ENCODE data around the gene NOL4L.
A peak's percentile ranks its signal among the peaks of the same experiment; 100 is the strongest.
"Not testable (repeated sequence)": the region's sequence is repeated elsewhere in the genome, so short reads cannot be mapped to it uniquely, and the experiment has no call there.

The NOL4L gene

DNA sequence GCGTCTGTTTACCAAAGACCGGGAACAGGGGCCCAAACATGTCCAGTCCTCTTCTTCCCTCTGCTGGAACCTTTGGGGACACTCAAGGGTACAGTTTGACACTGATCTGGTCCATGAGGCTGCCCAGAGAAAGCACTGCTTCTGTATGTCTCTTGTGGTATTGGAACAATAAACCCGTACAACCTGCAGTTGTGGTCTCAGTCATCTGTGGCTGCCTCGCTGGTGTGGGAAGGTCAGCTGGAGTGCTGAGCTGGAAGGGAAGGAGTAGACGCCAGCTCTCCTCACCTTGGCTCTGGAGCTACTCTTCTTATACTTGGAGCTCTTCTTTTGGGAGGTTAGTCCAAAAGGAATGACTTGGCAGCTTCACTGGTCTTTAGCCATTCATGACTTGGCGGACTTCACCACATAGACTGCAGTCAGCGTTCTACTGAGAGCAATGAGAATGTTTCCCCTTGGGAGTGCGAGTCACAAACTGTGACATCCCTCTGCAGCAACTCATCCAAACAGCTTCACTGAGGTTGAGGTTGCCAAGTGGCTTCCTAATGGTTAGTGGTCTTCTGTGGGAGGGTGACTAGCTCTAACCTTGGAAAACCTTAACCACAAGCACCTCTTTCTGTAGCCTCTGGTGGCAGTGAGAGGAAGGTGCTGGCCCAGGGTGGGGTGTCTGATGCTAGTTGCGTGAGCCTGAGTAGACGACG is 145.9 kb downstream of the NOL4L start:
- no peak for DNase-seq

- DNase-seq: no peak
Measured at GRCh38 chr20:32438331-32438858, 146.7 kb downstream of the NOL4L start.

DNA sequence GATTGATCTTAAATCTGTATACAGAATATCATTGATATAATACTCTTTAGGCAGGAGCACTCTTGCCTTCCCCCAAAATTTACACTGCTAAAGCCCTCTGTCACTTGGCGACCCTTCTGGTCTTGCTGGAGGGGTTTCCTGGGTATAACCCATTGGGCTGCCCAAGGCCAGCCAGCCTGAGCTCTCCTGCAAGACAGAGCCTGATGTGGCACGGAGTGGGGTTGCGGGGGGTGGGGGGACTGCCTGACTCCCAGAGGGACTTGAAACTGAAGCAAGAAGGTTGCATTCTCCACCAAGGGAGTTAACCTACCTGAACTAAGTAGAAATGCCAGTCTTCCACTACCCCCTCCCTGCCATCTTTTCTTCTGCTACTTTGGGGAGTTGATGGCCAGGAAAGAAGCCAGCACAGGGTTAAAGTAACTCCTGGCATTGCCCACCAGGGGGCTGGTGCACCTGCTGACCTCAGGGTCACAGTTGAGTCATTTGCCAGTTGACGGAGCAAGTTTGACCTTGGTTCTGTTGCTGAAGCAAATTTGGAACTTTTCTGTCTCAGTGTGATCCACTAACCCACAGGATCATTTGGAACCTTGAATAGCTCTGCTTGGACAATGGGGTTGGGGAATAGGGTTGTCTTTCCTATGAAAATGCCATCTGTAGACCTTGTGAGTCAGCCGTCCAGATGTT is 147.6 kb downstream of the NOL4L start:
- DNase-seq: no peak

DNA sequence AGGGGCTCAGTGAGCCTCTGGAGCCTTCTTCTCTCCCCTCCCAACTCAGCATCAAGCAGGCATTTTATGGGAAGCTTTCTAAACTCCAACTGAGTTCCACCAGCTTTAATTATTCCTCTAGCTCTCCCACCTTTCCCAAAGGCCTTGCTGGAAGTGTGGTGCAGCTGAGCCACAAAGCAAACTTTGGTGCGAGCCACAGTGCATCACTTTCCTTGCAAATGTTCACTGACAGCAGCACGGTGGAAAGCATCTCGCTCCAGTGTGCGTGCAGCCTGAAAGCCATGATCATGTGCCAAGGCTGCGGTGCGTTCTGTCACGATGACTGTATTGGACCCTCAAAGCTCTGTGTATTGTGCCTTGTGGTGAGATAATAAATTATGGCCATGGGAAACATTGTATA is 148.2 kb downstream of the NOL4L start:
- DNase-seq: no peak

GRCh38 chr20:32436142-32436861 is 148.8 kb downstream of the NOL4L start:
- DNase-seq: no peak

- DNase-seq: no peak
Measured at GRCh38 chr20:32435449-32436107, 149.6 kb downstream of the NOL4L start.

DNA sequence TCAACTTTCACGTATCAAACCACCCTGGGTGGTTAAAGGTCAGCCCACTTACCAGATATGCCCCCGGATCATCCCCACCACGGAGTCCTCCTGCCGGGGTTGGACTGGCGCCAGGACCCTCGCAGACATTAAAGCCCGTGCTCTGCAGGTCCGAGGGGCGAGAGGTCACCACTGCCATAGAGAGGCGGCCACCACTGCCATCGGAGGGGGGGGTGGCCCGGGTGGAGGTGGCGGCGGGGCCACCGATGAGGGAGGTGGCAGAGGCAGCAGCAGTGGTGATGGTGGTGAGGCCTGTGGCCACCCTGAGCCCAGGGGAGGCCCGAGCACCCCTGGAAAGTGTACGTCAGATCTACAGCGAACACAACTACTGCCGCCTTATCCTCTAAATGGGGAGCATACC is 150.7 kb downstream of the NOL4L start:
- DNase-seq: no peak

DNA sequence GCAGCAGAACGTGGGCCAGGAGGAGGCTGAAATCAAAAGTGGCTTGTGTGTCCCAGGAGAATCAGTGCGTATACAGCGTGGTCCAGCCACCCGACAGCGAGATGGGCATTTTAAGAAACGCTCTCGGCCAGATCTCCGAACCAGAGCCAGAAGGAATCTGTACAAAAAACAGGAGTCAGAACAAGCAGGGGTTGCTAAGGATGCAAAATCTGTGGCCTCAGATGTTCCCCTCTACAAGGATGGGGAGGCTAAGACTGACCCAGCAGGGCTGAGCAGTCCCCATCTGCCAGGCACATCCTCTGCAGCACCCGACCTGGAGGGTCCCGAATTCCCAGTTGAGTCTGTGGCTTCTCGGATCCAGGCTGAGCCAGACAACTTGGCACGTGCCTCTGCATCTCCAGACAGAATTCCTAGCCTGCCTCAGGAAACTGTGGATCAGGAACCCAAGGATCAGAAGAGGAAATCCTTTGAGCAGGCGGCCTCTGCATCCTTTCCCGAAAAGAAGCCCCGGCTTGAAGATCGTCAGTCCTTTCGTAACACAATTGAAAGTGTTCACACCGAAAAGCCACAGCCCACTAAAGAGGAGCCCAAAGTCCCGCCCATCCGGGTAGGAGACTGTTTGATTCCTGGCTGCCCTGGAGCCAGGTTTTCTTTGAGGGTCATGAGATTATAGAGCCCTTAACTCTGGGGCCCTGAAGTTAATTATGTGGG is 151.7 kb downstream of the NOL4L start:
- DNase-seq: no peak

GRCh38 chr20:32432277-32432676 is 152.9 kb downstream of the NOL4L start:
- DNase-seq: no peak

DNA sequence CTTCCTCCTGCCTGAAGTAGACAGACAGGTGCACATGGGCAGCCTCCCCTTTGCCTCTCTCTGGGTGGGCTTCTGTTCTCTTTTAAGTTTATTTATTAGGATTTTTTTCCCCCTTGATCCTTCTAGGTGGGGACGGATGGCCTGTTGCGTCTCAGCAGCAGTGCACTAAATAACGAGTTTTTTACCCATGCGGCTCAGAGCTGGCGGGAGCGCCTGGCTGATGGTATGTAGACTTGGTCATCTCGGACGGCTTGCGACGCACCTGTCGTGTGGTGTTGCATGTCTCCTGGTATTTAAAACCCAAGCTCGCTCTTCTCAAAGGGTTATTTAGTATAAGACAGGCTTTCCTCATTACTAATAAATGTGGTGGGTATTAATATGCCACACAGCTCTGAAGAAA is 153.7 kb downstream of the NOL4L start:
- DNase-seq: no peak

DNA sequence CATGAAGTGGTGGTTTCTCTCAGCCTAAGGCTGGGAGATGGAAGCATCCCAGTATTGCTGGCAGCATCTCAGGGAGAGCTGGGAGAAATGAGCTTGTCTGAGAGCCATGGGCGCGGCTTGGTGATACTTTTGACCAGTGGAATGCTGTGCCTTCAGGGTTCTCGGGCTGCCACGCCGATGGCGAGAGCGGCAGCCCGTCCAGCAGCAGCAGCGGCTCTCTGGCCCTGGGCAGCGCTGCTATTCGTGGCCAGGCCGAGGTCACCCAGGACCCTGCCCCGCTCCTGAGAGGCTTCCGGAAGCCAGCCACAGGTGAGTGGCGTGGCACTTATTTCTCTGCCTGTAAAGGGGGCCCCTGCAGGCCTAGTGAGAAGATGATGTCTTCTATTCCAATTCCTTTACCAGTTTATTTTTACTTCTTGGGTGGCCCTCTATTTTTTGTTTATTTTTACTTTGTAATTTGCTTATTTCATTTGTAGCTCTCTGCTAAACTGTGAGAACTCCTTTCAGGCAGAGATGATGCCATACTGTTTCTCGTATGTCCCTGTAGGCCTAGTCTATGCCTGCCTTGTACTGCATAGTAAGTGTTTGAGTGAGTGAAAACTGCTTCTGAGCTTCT is 155.3 kb downstream of the NOL4L start:
- no peak for DNase-seq

DNA sequence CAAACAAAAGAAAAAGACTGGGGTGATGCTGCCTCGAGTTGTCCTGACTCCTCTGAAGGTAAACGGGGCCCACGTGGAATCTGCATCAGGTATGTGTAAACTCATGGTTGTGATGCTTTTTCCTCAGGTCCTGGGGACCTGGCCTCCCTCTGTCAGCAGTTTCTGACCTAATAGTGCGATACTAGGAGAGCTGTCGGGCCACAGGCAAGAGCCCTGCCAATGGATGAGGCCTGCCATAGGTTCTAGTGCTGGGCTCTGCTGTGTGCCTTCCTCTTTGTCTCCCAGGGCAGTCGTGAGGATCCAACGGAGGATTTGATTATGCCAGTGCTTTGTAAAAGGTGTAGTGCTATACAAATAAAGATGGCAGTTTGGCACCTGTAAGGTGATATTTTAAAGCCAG is 155.8 kb downstream of the NOL4L start:
- DNase-seq: no peak

DNA sequence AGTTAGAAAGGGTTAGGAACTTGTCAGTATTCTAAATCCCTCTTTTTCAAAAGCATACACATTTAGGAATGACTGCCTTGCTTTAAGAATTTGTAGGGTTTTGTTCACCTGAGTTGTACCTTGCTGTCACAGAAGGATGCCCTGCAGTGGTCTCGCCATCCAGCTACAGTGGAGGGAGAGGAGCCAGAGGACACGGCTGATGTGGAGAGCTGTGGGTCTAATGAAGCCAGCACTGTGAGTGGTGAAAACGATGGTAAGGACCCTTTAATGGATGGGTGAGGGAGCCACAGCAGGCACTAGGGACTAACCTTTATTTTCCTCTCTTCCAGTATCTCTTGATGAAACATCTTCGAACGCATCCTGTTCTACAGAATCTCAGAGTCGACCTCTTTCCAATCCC is 157.1 kb downstream of the NOL4L start:
- DNase-seq: no peak

- no peak for DNase-seq
Measured at GRCh38 chr20:32421290-32421689, 163.8 kb downstream of the NOL4L start.

DNA sequence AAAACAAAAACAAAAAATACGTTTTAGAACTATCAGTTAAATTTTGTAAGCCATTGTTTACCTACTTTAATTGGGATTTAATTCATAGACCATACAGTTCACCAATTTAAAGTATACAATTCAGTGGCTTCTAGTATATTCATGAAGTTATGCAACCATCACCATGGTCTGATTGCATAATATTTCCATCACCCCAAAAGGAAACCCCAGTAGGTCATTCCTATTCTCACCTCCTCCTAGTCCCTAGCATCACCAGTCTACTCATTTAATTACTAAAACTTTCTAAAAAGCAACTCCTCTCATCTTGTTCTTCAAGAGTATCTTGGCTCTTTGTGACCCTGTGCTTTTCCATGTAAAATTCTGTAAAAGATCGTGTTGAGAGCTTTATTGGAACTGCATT is 166.8 kb downstream of the NOL4L start:
- DNase-seq: peak; percentile 5

- no peak for DNase-seq
Measured at GRCh38 chr20:32416206-32416605, 168.9 kb downstream of the NOL4L start.

- no peak for DNase-seq
Measured at GRCh38 chr20:32415494-32415893, 169.6 kb downstream of the NOL4L start.

- peak; percentile 70 for DNase-seq
Measured at GRCh38 chr20:32411955-32412706, 173.0 kb downstream of the NOL4L start.

GRCh38 chr20:32407131-32407750 is 177.9 kb downstream of the NOL4L start:
- not testable (repeated sequence) for DNase-seq

DNA sequence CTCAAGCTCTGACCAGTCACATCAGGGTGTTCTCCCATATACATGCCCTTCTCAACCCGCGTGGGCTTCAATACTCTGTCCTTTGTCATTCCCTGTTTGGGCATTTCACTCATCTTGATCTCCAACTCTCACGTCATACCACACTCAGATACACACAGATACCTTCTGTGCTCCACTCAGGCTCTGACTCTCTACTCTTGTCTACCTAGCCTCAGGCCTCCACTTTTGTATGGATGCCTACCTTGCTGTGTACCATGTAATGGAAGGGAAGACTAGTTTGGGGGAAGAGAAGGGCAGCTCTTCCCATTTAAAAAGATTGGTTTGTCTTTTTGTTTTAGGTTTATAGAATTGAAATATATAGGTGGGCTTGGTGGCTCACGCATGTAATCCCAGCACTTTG is 178.4 kb downstream of the NOL4L start:
- no peak for DNase-seq

DNA sequence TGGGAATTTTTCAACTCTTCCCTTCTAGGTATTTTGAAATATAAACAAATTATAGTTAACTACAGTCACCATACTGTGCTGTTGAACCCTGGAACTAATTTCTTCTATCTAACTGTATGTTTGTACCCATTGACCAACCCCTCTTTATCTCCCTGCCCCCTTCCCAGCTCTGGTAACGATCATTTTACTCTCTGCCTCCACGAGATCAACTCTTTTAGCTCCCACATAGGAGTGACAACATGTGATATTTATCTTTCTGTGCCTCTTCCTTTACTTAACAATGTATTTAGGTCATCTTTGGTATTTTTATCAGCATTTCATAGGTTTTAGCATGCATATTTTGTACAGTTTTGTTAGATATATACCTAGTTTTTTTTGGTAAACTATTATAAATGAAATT is 181.1 kb downstream of the NOL4L start:
- DNase-seq: no peak
